RPMI8226 (cell line): ENCODE measurements around the gene MEX3D.
"Not testable (repeated sequence)": the region's sequence is repeated elsewhere in the genome, so short reads cannot be mapped to it uniquely, and the experiment has no call there.

Experiments used
- DNase-seq: peaks from one replicate; pipeline ENCODE4 v3.0.0-alpha.2; 2015

MEX3D gene

GRCh38 chr19:1570836-1571235 lies 2.7 kb upstream of the MEX3D start:
- no peak for DNase-seq

- DNase-seq, result no peak
Observed at GRCh38 chr19:1569997-1570396, 1.9 kb upstream of the MEX3D start.

- DNase-seq, result no peak
Observed at GRCh38 chr19:1567848-1568227, 287 bp downstream of the MEX3D start.

GRCh38 chr19:1567116-1567847 lies 843 bp downstream of the MEX3D start:
- peak; percentile 44 for DNase-seq

GRCh38 chr19:1566392-1567115 lies 1.6 kb downstream of the MEX3D start:
- DNase-seq, result no peak

GRCh38 chr19:1563251-1563650 lies 4.9 kb downstream of the MEX3D start:
- no peak for DNase-seq

GRCh38 chr19:1561236-1561842 lies 6.8 kb downstream of the MEX3D start:
- DNase-seq, result no peak

GRCh38 chr19:1560286-1560882 lies 7.7 kb downstream of the MEX3D start:
- no peak for DNase-seq

GRCh38 chr19:1558552-1558951 lies 9.6 kb downstream of the MEX3D start:
- no peak for DNase-seq

GRCh38 chr19:1556390-1557070 lies 11.6 kb downstream of the MEX3D start:
- no peak for DNase-seq

- DNase-seq, result no peak
Observed at GRCh38 chr19:1555487-1556389, 12.4 kb downstream of the MEX3D start.

- no peak for DNase-seq
Observed at GRCh38 chr19:1554968-1555367, 13.2 kb downstream of the MEX3D start.

- DNase-seq, result no peak
Observed at GRCh38 chr19:1553415-1553814, 14.7 kb downstream of the MEX3D start.

- DNase-seq, result no peak
Observed at GRCh38 chr19:1551068-1552040, 16.8 kb downstream of the MEX3D start.

GRCh38 chr19:1549332-1549945 lies 18.7 kb downstream of the MEX3D start:
- no peak for DNase-seq

- no peak for DNase-seq
Observed at GRCh38 chr19:1540365-1540925, 27.7 kb downstream of the MEX3D start.

- not testable (repeated sequence) for DNase-seq
Observed at GRCh38 chr19:1539749-1540148, 28.4 kb downstream of the MEX3D start.

GRCh38 chr19:1538978-1539377 lies 29.1 kb downstream of the MEX3D start:
- no peak for DNase-seq

GRCh38 chr19:1535699-1536098 lies 32.4 kb downstream of the MEX3D start:
- not testable (repeated sequence) for DNase-seq

GRCh38 chr19:1534972-1535371 lies 33.2 kb downstream of the MEX3D start:
- no peak for DNase-seq
